PC-3 (cell line): ENCODE measurements around the gene NECAB2. TPM values are rescaled to one million over a fixed set of nuclear protein-coding genes. Genes with fewer than 3 reads are reported as not detected.

Source experiments
- ATAC-seq: fragments of 200-7000 bp; cut with Tn5 transposase; 2 replicates; pipeline ENCODE4 v1.9.1; 2020; ENCODE audit warnings: mild to moderate bottlenecking, moderate library complexity
- BruUV-seq: library from RNA; stranded (reverse); fragments of 400-500 nt; replicated peaks from 2 replicates; lab custom pipeline; 2021; lab: Mats Ljungman, UMichigan
- CTCF ChIA-PET: fragments of 300-600 bp; sonication (Branson Sonifier 250); formaldehyde crosslinking; loops from one replicate; lab custom pipeline; 2022; ENCODE audit warnings: antibody characterized with exemption; lab: Charles Lee
- POLR2A ChIA-PET: fragments of 300-600 bp; sonication (Branson Sonifier 250); formaldehyde crosslinking; loops from one replicate; lab custom pipeline; 2022; ENCODE audit warnings: antibody characterized with exemption; ENCODE audit not compliant: unreplicated experiment; lab: Charles Lee
- DNase-seq: peaks from one replicate; pipeline ENCODE4 v3.0.0-alpha.2; 2015
- H2AFZ ChIP-seq: fragments of 300-600 bp; sonication (generic); 2 replicates; pipeline ENCODE4 v1.6.0; 2016; ENCODE audit warnings: antibody characterized with exemption, low read length
- H3F3A ChIP-seq: fragments of 300-600 bp; sonication (generic); one replicate; pipeline ENCODE4 v1.6.0; 2017; ENCODE audit warnings: antibody characterized with exemption, low read length, control low read depth, mild to moderate bottlenecking; ENCODE audit not compliant: unreplicated experiment
- H3K27ac ChIP-seq: fragments of 300-600 bp; sonication (generic); 2 replicates; pipeline ENCODE4 v1.5.1; 2016; ENCODE audit warnings: mild to moderate bottlenecking, low read length
- H3K27me3 ChIP-seq: fragments of 300-600 bp; sonication (generic); 2 replicates; pipeline ENCODE4 v1.6.1; 2016; ENCODE audit warnings: low read length, mixed read lengths
- H3K36me3 ChIP-seq: fragments of 300-600 bp; sonication (generic); 2 replicates; pipeline ENCODE4 v1.6.1; 2016; ENCODE audit warnings: low read depth, mixed run types, low read length, mixed read lengths
- H3K4me1 ChIP-seq: fragments of 300-600 bp; sonication (generic); 2 replicates; pipeline ENCODE4 v1.5.1; 2016; ENCODE audit warnings: low read length; ENCODE audit not compliant: insufficient read depth
- H3K4me2 ChIP-seq: fragments of 300-600 bp; sonication (generic); 2 replicates; pipeline ENCODE4 v1.6.0; 2016; ENCODE audit warnings: low read length
- H3K4me3 ChIP-seq: fragments of 300-600 bp; sonication (generic); 2 replicates; pipeline ENCODE4 v1.5.1; 2016; ENCODE audit warnings: mild to moderate bottlenecking, low read length, mixed read lengths
- H3K79me2 ChIP-seq: fragments of 300-600 bp; sonication (generic); 2 replicates; pipeline ENCODE4 v1.6.1; 2017; ENCODE audit warnings: low read length, mixed read lengths
- H3K9ac ChIP-seq: fragments of 300-600 bp; sonication (generic); 2 replicates; pipeline ENCODE4 v1.6.0; 2016; ENCODE audit warnings: mild to moderate bottlenecking, low read length
- H3K9me2 ChIP-seq: fragments of 300-600 bp; sonication (generic); replicated peaks from 2 replicates; pipeline ENCODE4 v1.6.1; 2016; ENCODE audit warnings: mixed run types, low read length, mixed read lengths
- H3K9me3 ChIP-seq: fragments of 300-600 bp; sonication (generic); 2 replicates; pipeline ENCODE4 v1.6.1; 2016; ENCODE audit warnings: low read length, mixed read lengths
- H4K20me1 ChIP-seq: fragments of 300-600 bp; sonication (generic); 2 replicates; pipeline ENCODE4 v1.6.1; 2016; ENCODE audit warnings: low read length, mixed read lengths
- EZH2 ChIP-seq: fragments of 300-600 bp; sonication (generic); IDR thresholded peaks from one replicate; pipeline ENCODE4 v1.6.1; 2017; ENCODE audit warnings: antibody characterized with exemption, mild to moderate bottlenecking, low read length; ENCODE audit not compliant: unreplicated experiment
- EZH2phosphoT487 ChIP-seq: fragments of 300-600 bp; sonication (generic); IDR thresholded peaks from 2 replicates; pipeline ENCODE4 v1.6.1; 2018; ENCODE audit warnings: mild to moderate bottlenecking, antibody characterized with exemption, low read length, borderline replicate concordance
- intact Hi-C: fragments of 100-400 bp; cut with micrococcal nuclease; formaldehyde crosslinking; loops from 2 replicates; pipeline ENCODE4 v1.9.0; 2023
- total RNA-seq: library from RNA; depleted of rRNA; stranded (reverse); fragments of >200 nt; gene quantifications from 2 replicates; pipeline ENCODE4 v1.2.3, GENCODE V29; 2014
- TF ChIP-seq, protein P1 (sequence below): fragments of 300-600 bp; sonication (generic); conservative IDR thresholded peaks from 2 replicates; pipeline ENCODE4 v1.5.1; 2017; ENCODE audit warnings: antibody characterized with exemption, low read depth, mild to moderate bottlenecking, low read length

NECAB2 gene
- total RNA-seq, 1 experiment from 2014 or later: 0.22 TPM

DNA sequence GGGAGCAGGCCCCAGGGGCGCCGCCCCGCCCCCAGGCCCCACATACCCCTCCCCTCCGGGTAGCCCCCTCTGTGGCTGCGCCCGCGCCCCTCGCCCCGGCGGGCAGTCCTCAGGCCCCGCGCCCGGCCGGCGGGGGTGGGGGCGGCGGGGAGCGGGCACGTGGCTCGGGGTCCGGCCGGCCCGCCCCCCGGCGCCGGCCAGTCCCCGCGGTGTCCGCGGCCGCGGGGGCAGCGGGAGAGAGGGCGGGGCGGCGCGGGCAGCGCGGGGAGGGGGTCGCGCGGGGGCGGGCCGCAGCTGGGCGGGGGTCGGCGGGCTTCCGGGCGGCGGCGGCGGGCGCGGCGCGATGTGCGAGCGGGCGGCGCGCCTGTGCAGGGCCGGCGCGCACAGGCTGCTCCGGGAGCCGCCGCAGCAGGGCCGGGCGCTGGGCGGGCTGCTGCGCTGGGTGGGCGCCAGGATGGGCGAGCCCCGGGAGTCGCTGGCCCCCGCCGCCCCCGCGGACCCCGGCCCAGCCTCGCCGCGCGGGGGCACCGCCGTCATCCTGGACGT is 335 bp downstream of the NECAB2 start:
- peak overlapping the region; percentile 56; the same call in 1 of the 2 replicates for H3K4me2 ChIP-seq

DNA sequence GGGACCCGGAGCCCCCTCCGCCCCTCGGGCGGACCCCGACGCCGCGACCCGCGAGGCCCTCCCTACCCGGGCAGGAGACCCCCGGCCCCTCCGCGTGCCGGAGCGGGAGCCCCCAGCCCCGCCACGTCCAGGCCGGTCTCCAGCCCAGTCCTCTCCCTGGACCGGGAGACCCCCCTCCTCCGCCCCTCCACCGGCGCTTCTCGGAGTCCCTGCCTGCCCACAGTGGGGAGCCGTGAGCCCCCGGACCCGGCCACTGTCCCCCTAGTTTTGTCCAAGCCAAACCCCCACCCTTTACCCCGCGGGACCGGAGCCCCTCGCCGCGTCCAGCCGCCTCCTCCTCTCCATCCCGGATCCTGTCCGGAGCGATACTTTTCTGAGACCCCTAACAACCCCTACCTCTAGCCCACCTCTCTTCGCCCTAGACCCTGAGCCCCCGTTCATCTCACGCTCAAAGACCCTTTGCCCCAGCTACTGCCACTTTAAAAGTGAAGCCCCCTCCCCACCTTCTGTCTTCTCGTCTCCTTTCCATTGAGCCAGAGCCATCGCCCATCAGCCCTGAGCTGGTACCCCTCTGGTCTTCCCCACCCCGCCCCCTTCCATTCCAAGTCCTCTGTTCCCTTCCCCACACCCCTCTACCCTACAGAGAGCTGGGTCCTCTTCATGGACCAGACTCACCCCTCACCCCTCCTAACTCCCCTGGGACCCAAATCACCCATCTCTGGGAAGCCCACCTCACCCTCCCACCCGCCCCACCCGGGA is 1.0 kb downstream of the NECAB2 start:
- Histone ChIP-seq H3K27ac (no peak overlapping the region), H3F3A (no peaks in the 10 kb centered on the region), H3K9ac (no peak overlapping the region), H3K9me3 (no peaks in the 10 kb centered on the region), H3K4me2 (no peak overlapping the region), H3K4me3 (no peak overlapping the region), H3K79me2 (no peaks in the 10 kb centered on the region), H3K27me3 (no peaks in the 10 kb centered on the region), H3K4me1 (no peaks in the 10 kb centered on the region), H3K36me3 (no peaks in the 10 kb centered on the region), H4K20me1 (no peaks in the 10 kb centered on the region), H3K9me2 (no peaks in the 10 kb centered on the region), H2AFZ (no peak overlapping the region)
- TF ChIP-seq, protein P1, sequence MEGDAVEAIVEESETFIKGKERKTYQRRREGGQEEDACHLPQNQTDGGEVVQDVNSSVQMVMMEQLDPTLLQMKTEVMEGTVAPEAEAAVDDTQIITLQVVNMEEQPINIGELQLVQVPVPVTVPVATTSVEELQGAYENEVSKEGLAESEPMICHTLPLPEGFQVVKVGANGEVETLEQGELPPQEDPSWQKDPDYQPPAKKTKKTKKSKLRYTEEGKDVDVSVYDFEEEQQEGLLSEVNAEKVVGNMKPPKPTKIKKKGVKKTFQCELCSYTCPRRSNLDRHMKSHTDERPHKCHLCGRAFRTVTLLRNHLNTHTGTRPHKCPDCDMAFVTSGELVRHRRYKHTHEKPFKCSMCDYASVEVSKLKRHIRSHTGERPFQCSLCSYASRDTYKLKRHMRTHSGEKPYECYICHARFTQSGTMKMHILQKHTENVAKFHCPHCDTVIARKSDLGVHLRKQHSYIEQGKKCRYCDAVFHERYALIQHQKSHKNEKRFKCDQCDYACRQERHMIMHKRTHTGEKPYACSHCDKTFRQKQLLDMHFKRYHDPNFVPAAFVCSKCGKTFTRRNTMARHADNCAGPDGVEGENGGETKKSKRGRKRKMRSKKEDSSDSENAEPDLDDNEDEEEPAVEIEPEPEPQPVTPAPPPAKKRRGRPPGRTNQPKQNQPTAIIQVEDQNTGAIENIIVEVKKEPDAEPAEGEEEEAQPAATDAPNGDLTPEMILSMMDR: no peak
- TF ChIP-seq EZH2 (no peak), EZH2phosphoT487 (no peak)
- ChIA-PET CTCF (no interaction called here), POLR2A (no interaction called here)
- ATAC-seq (no peak), DNase-seq (no peak)
- no TSS peak for BruUV-seq
- intact Hi-C loops: loop anchor here (1.0 kb wide), 1 partner anchor 75 kb away; no protein-coding TSS in a partner anchor

More for the DNA sequence above, 335 bp downstream of the NECAB2 start:
- Histone ChIP-seq H3K79me2 (no peaks in the 10 kb centered on the region), H3F3A (no peaks in the 10 kb centered on the region), H3K9me3 (no peaks in the 10 kb centered on the region), H3K9me2 (no peaks in the 10 kb centered on the region), H3K27ac (no peak overlapping the region), H2AFZ (no peak overlapping the region), H3K36me3 (no peaks in the 10 kb centered on the region), H3K4me1 (no peaks in the 10 kb centered on the region), H3K4me3 (no peak overlapping the region), H3K27me3 (no peaks in the 10 kb centered on the region), H4K20me1 (no peaks in the 10 kb centered on the region), H3K9ac (no peak overlapping the region)
- TF ChIP-seq EZH2phosphoT487 (no peak), EZH2 (no peak)
- TF ChIP-seq, protein P1: no peak
- DNase-seq (no peak), ATAC-seq (peak; percentile 25)
- intact Hi-C loops: loop anchor here (1.0 kb wide), 1 partner anchor 76 kb away; no protein-coding TSS in a partner anchor
- ChIA-PET CTCF (no interaction called here), POLR2A (no interaction called here)
- BruUV-seq: no TSS peak
